Lung (tissue), 12 donors: Measurements from ENCODE around the gene IKBKE. TPM values are rescaled to one million over a fixed set of nuclear protein-coding genes. Genes with fewer than 3 reads are reported as not detected.

Source experiments
- ATAC-seq: fragments of 200-7000 bp; cut with Tn5 transposase; one replicate; pipeline ENCODE4 v1.9.1; 2020; ENCODE audit warnings: moderate number of reproducible peaks; ENCODE audit not compliant: insufficient read depth, low FRiP score
- DNase-seq, 3 donors: peaks; one replicate each; pipeline ENCODE4 v3.0.0-alpha.2; 2013 to 2017
- H3K27ac ChIP-seq, 2 donors: one replicate each; pipeline ENCODE4 v1.5.1; 2013; ENCODE audit warnings: mild to moderate bottlenecking in 2 of 2, moderate library complexity in 2 of 2, control low read depth in 1 of 2, inconsistent platforms in 1 of 2, low read depth in 1 of 2, low read length in 1 of 2
- H3K27me3 ChIP-seq, 3 donors: one replicate each; pipeline ENCODE4 v1.5.1; 2013; ENCODE audit warnings: low read length in 2 of 3; ENCODE audit not compliant: control insufficient read depth in 3 of 3, insufficient read depth in 3 of 3
- H3K36me3 ChIP-seq, 4 donors: one replicate each; pipeline ENCODE4 v1.5.1; 2013; ENCODE audit warnings: low read length in 4 of 4, mild to moderate bottlenecking in 1 of 4, moderate library complexity in 1 of 4; ENCODE audit not compliant: control insufficient read depth in 4 of 4, insufficient read depth in 4 of 4
- H3K4me1 ChIP-seq, 5 donors: one replicate each; pipeline ENCODE4 v1.5.1; 2013; ENCODE audit warnings: low read length in 5 of 5, mild to moderate bottlenecking in 2 of 5, moderate library complexity in 1 of 5; ENCODE audit not compliant: control insufficient read depth in 5 of 5, insufficient read depth in 5 of 5
- H3K4me3 ChIP-seq: one replicate; pipeline ENCODE4 v1.5.1; 2013; ENCODE audit warnings: mild to moderate bottlenecking, control low read depth, moderate library complexity
- H3K9ac ChIP-seq, 2 donors: one replicate each; pipeline ENCODE4 v1.5.1; 2013; ENCODE audit warnings: low read length in 2 of 2, control low read depth in 1 of 2; ENCODE audit not compliant: insufficient read depth in 1 of 2
- H3K9me3 ChIP-seq, 4 donors: one replicate each; pipeline ENCODE4 v1.5.1; 2013; ENCODE audit warnings: low read length in 3 of 4, mild to moderate bottlenecking in 1 of 4, moderate library complexity in 1 of 4; ENCODE audit not compliant: control insufficient read depth in 4 of 4, insufficient read depth in 3 of 4
- WGBS, 2 donors: extraction: QIAGEN DNeasy Blood & Tissue Kit; methylation state at CpG; one replicate each; pipeline ENCODE4 v1.1.7; 2013; 5-methylcytosine and 5-hydroxymethylcytosine counted together
- polyA plus RNA-seq, 2 donors: library from polyadenylated mRNA; stranded (reverse); fragments of 200-250 nt; gene quantifications; one replicate each; pipeline ENCODE4 v1.2.1, GENCODE V29; 2013
- total RNA-seq, 2 donors: library from RNA; depleted of rRNA in 1 of 2; stranded (reverse); fragments of >200 nt in 1 of 2; gene quantifications; one replicate each; pipeline ENCODE4 v1.2.1, GENCODE V29; 2014 to 2021
- TF ChIP-seq, protein P1 (sequence below): IDR thresholded peaks from 2 replicates; pipeline ENCODE4 v1.5.1; 2012; ENCODE audit warnings: mild to moderate bottlenecking; ENCODE audit errors: control extremely low read depth, extremely low read depth
- donor health status: control.
- donor health status: control.
- donor health status: Bipolar disorder and iron deficiency.
- donor health status: healthy.
- donor health status: DM: yes; HTN: yes; CAD: no.

The IKBKE gene
- total and polyA plus RNA-seq, 4 donors, result 6.1 to 17.1 (median 11.7) TPM

DNA sequence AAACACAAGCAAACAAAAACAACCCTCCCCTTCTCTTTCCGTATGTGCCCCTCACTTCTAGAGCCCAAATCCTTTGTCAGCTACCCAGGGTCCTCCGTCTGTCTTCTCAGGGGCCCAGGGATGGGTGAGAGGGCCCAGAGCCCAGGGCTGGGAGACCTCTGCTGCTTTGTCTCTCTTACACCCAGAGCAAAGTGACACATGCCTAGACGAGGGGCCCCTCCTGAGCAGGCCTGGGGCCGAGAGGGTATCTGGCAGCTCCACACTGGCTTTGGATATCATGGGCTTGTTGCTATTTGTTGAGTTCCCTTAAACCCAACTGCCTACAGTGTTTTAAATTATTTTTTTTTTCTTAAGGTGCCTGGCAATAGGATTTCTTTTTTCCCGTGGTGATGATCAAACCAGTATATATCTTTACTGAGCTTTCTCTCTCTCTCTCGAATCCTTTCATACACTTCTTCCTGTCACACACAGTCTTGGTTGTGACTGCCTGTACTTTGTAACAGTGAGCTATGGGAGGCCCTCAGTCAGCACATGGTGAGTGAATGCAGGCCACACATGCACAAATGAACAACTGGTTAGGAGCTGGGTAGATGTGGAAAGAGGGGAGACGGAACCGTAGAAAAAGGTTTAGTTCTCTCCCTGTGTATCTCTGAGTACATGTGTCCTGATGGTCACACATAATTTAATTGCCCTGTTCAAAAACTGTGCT, 51.6 kb downstream of the IKBKE start:
- H3K9ac ChIP-seq, result no peak overlapping the region
- H3K4me3 ChIP-seq, result no peak overlapping the region
- H3K36me3 ChIP-seq, result no peaks in the 10 kb centered on the region
- DNase-seq (no peak), ATAC-seq (no peak)
- TF ChIP-seq, protein P1, sequence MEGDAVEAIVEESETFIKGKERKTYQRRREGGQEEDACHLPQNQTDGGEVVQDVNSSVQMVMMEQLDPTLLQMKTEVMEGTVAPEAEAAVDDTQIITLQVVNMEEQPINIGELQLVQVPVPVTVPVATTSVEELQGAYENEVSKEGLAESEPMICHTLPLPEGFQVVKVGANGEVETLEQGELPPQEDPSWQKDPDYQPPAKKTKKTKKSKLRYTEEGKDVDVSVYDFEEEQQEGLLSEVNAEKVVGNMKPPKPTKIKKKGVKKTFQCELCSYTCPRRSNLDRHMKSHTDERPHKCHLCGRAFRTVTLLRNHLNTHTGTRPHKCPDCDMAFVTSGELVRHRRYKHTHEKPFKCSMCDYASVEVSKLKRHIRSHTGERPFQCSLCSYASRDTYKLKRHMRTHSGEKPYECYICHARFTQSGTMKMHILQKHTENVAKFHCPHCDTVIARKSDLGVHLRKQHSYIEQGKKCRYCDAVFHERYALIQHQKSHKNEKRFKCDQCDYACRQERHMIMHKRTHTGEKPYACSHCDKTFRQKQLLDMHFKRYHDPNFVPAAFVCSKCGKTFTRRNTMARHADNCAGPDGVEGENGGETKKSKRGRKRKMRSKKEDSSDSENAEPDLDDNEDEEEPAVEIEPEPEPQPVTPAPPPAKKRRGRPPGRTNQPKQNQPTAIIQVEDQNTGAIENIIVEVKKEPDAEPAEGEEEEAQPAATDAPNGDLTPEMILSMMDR, result no peak
- H3K4me1 ChIP-seq, result peaks cover 0 to 16% (median 5%) of the 10 kb centered on the region in 5 donors
- H3K9me3 ChIP-seq, result peaks cover 0 to 2% (median 0%) of the 10 kb centered on the region in 4 donors
- 83 to 88% methylated on average over 8 of the region's 8 CpGs for WGBS, 2 donors
- no peak overlapping the region for H3K27ac ChIP-seq
- no peaks in the 10 kb centered on the region for H3K27me3 ChIP-seq

GRCh38 chr1:206524739-206525364, 54.6 kb downstream of the IKBKE start:
- 63 to 64% methylated on average over 5 of the region's 5 CpGs for WGBS, 2 donors
- H3K4me3 ChIP-seq, result no peak overlapping the region
- DNase-seq (no peak), ATAC-seq (no peak)
- H3K27ac ChIP-seq, result no peak overlapping the region
- TF ChIP-seq, protein P1, result no peak
- peaks cover 0 to 2% (median 0%) of the 10 kb centered on the region in 4 donors for H3K9me3 ChIP-seq
- no peaks in the 10 kb centered on the region for H3K36me3 ChIP-seq
- no peaks in the 10 kb centered on the region for H3K27me3 ChIP-seq
- H3K9ac ChIP-seq, result no peak overlapping the region
- peaks cover 0 to 16% (median 5%) of the 10 kb centered on the region in 5 donors for H3K4me1 ChIP-seq

DNA sequence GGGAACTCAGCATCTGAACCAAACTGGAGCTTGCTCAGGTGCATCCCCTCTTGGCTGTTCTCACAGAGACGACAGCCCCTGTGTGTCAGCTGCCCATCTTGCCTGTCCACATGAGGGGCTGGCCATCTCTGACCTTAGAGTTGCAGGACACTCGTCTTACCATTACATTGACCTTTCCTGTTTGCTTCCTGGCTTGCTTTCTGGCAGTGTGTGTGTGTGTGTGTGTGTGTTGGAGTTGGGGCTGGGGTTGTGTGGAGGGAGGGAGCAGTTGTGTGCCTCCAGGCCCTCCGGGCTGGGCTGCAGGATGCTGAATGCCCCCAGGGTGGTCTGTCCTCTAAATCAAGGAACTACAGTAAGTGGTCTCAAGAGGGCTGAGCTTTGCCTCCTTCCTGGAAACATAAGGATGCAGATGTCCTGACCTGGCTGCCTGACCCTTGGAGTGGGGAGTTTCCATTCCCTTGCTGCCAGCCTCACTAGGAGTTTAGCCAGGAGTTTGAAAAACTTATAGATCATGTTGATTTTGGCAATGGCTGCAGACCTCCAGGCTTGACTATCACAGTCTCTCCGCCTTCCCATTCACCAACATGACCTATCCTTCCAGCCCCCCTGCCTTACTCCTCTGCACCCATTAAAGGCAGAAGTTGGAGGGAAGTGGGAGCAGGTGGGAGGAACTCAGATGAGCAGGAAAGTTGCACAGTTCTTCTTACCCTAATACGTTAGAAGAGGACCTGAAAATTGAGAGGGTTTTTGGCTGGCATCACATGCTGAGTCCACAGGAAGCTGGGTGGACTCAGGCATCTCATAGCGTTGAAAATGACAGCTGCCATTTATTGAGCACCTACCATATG, 56.0 kb downstream of the IKBKE start:
- no peaks in the 10 kb centered on the region for H3K27me3 ChIP-seq
- H3K4me3 ChIP-seq, result no peak overlapping the region
- H3K4me1 ChIP-seq, result peaks cover 0 to 10% (median 5%) of the 10 kb centered on the region in 5 donors
- 56 to 78% methylated on average over 6 of the region's 6 CpGs for WGBS, 2 donors
- TF ChIP-seq, protein P1, result no peak
- peaks cover 0 to 2% (median 0%) of the 10 kb centered on the region in 4 donors for H3K9me3 ChIP-seq
- no peak overlapping the region for H3K27ac ChIP-seq
- no peak for DNase-seq
- no peaks in the 10 kb centered on the region for H3K36me3 ChIP-seq
- no peak for ATAC-seq
- H3K9ac ChIP-seq, result no peak overlapping the region
